WTC11 (cell line): Measurements from ENCODE around the gene ETS2.

Source experiments
- ATF1 ChIP-seq: sonication (generic); formaldehyde crosslinking; IDR thresholded peaks from 2 replicates; pipeline ENCODE4 v1.8.1; 2023; ENCODE audit warnings: mild to moderate bottlenecking, moderate library complexity, missing genetic modification reagents
- CREB1 ChIP-seq: sonication (generic); formaldehyde crosslinking; IDR thresholded peaks from 2 replicates; pipeline ENCODE4 v1.8.0; 2023; ENCODE audit warnings: mild to moderate bottlenecking, missing genetic modification reagents
- ETV6 ChIP-seq: sonication (generic); formaldehyde crosslinking; IDR thresholded peaks from 2 replicates; pipeline ENCODE4 v1.8.1; 2022; ENCODE audit warnings: mild to moderate bottlenecking, missing genetic modification reagents
- TF ChIP-seq, protein P1 (sequence below): sonication (generic); formaldehyde crosslinking; conservative IDR thresholded peaks from 2 replicates; pipeline ENCODE4 v1.8.1; 2022; ENCODE audit warnings: mild to moderate bottlenecking, missing genetic modification reagents
- TF ChIP-seq, protein P2 (sequence below): sonication (generic); formaldehyde crosslinking; IDR thresholded peaks from 2 replicates; pipeline ENCODE4 v1.8.1; 2022; ENCODE audit warnings: low read depth, missing genetic modification reagents, borderline replicate concordance
- TF ChIP-seq, protein P3 (sequence below): fragments of 200-600 bp; IDR thresholded peaks from 2 replicates; pipeline ENCODE4 v1.8.0; 2022; ENCODE audit warnings: antibody characterized with exemption
- TF ChIP-seq, protein P4 (sequence below): sonication (generic); formaldehyde crosslinking; IDR thresholded peaks from 2 replicates; pipeline ENCODE4 v1.8.0; 2023; ENCODE audit warnings: missing genetic modification reagents, mild to moderate bottlenecking, borderline replicate concordance
- TF ChIP-seq, protein P5 (sequence below): fragments of 250-450 bp; sonication (Bioruptor Pico); IDR thresholded peaks from 2 replicates; pipeline ENCODE4 v1.9.0; 2021; ENCODE audit warnings: mild to moderate bottlenecking, borderline replicate concordance
- TF ChIP-seq, protein P6 (sequence below): sonication (generic); formaldehyde crosslinking; IDR thresholded peaks from 2 replicates; pipeline ENCODE4 v1.8.0; 2023; ENCODE audit warnings: missing genetic modification reagents
- TF ChIP-seq, protein P7 (sequence below): sonication (generic); formaldehyde crosslinking; IDR thresholded peaks from 2 replicates; pipeline ENCODE4 v1.8.1; 2022; ENCODE audit warnings: low read depth, mild to moderate bottlenecking, moderate library complexity, missing genetic modification reagents, borderline replicate concordance

DNA sequence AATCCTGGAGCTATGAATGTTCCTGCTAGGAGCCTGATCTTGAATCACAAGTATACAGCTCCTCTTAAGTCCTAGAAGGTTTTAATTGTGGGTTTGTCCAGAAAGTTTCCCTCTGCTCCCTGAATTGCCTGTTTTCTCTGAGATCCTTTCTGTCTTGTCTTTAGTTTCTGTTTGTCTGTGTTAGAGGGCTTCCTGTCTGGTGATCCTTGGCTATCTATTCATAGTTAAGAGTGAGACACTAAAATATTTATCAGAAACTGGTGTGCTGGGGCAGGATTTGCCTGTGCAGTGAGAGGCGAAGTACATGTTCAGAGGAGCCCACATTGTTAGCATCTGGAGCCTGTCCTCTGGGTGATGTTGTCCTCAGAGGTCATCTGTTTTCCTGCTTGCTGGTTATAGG is 45.4 kb downstream of the ETS2 start:
- TF ChIP-seq, protein P1, sequence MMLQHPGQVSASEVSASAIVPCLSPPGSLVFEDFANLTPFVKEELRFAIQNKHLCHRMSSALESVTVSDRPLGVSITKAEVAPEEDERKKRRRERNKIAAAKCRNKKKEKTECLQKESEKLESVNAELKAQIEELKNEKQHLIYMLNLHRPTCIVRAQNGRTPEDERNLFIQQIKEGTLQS: no peak
- TF ChIP-seq ETV6 (CRISPR knock-in tag) (no peak), CREB1 (no peak), ATF1 (CRISPR knock-in tag) (no peak)
- TF ChIP-seq, protein P2, sequence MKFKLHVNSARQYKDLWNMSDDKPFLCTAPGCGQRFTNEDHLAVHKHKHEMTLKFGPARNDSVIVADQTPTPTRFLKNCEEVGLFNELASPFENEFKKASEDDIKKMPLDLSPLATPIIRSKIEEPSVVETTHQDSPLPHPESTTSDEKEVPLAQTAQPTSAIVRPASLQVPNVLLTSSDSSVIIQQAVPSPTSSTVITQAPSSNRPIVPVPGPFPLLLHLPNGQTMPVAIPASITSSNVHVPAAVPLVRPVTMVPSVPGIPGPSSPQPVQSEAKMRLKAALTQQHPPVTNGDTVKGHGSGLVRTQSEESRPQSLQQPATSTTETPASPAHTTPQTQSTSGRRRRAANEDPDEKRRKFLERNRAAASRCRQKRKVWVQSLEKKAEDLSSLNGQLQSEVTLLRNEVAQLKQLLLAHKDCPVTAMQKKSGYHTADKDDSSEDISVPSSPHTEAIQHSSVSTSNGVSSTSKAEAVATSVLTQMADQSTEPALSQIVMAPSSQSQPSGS: no peak
- TF ChIP-seq, protein P3, sequence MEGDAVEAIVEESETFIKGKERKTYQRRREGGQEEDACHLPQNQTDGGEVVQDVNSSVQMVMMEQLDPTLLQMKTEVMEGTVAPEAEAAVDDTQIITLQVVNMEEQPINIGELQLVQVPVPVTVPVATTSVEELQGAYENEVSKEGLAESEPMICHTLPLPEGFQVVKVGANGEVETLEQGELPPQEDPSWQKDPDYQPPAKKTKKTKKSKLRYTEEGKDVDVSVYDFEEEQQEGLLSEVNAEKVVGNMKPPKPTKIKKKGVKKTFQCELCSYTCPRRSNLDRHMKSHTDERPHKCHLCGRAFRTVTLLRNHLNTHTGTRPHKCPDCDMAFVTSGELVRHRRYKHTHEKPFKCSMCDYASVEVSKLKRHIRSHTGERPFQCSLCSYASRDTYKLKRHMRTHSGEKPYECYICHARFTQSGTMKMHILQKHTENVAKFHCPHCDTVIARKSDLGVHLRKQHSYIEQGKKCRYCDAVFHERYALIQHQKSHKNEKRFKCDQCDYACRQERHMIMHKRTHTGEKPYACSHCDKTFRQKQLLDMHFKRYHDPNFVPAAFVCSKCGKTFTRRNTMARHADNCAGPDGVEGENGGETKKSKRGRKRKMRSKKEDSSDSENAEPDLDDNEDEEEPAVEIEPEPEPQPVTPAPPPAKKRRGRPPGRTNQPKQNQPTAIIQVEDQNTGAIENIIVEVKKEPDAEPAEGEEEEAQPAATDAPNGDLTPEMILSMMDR: no peak
- TF ChIP-seq, protein P4, sequence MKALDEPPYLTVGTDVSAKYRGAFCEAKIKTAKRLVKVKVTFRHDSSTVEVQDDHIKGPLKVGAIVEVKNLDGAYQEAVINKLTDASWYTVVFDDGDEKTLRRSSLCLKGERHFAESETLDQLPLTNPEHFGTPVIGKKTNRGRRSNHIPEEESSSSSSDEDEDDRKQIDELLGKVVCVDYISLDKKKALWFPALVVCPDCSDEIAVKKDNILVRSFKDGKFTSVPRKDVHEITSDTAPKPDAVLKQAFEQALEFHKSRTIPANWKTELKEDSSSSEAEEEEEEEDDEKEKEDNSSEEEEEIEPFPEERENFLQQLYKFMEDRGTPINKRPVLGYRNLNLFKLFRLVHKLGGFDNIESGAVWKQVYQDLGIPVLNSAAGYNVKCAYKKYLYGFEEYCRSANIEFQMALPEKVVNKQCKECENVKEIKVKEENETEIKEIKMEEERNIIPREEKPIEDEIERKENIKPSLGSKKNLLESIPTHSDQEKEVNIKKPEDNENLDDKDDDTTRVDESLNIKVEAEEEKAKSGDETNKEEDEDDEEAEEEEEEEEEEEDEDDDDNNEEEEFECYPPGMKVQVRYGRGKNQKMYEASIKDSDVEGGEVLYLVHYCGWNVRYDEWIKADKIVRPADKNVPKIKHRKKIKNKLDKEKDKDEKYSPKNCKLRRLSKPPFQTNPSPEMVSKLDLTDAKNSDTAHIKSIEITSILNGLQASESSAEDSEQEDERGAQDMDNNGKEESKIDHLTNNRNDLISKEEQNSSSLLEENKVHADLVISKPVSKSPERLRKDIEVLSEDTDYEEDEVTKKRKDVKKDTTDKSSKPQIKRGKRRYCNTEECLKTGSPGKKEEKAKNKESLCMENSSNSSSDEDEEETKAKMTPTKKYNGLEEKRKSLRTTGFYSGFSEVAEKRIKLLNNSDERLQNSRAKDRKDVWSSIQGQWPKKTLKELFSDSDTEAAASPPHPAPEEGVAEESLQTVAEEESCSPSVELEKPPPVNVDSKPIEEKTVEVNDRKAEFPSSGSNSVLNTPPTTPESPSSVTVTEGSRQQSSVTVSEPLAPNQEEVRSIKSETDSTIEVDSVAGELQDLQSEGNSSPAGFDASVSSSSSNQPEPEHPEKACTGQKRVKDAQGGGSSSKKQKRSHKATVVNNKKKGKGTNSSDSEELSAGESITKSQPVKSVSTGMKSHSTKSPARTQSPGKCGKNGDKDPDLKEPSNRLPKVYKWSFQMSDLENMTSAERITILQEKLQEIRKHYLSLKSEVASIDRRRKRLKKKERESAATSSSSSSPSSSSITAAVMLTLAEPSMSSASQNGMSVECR: no peak
- TF ChIP-seq, protein P5, sequence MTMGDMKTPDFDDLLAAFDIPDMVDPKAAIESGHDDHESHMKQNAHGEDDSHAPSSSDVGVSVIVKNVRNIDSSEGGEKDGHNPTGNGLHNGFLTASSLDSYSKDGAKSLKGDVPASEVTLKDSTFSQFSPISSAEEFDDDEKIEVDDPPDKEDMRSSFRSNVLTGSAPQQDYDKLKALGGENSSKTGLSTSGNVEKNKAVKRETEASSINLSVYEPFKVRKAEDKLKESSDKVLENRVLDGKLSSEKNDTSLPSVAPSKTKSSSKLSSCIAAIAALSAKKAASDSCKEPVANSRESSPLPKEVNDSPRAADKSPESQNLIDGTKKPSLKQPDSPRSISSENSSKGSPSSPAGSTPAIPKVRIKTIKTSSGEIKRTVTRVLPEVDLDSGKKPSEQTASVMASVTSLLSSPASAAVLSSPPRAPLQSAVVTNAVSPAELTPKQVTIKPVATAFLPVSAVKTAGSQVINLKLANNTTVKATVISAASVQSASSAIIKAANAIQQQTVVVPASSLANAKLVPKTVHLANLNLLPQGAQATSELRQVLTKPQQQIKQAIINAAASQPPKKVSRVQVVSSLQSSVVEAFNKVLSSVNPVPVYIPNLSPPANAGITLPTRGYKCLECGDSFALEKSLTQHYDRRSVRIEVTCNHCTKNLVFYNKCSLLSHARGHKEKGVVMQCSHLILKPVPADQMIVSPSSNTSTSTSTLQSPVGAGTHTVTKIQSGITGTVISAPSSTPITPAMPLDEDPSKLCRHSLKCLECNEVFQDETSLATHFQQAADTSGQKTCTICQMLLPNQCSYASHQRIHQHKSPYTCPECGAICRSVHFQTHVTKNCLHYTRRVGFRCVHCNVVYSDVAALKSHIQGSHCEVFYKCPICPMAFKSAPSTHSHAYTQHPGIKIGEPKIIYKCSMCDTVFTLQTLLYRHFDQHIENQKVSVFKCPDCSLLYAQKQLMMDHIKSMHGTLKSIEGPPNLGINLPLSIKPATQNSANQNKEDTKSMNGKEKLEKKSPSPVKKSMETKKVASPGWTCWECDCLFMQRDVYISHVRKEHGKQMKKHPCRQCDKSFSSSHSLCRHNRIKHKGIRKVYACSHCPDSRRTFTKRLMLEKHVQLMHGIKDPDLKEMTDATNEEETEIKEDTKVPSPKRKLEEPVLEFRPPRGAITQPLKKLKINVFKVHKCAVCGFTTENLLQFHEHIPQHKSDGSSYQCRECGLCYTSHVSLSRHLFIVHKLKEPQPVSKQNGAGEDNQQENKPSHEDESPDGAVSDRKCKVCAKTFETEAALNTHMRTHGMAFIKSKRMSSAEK: no peak
- TF ChIP-seq, protein P6, sequence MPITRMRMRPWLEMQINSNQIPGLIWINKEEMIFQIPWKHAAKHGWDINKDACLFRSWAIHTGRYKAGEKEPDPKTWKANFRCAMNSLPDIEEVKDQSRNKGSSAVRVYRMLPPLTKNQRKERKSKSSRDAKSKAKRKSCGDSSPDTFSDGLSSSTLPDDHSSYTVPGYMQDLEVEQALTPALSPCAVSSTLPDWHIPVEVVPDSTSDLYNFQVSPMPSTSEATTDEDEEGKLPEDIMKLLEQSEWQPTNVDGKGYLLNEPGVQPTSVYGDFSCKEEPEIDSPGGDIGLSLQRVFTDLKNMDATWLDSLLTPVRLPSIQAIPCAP: no peak
- TF ChIP-seq, protein P7, sequence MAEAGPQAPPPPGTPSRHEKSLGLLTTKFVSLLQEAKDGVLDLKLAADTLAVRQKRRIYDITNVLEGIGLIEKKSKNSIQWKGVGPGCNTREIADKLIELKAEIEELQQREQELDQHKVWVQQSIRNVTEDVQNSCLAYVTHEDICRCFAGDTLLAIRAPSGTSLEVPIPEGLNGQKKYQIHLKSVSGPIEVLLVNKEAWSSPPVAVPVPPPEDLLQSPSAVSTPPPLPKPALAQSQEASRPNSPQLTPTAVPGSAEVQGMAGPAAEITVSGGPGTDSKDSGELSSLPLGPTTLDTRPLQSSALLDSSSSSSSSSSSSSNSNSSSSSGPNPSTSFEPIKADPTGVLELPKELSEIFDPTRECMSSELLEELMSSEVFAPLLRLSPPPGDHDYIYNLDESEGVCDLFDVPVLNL: no peak
